Measurements from ENCODE around the gene SNAP47.

The SNAP47 gene

DNA sequence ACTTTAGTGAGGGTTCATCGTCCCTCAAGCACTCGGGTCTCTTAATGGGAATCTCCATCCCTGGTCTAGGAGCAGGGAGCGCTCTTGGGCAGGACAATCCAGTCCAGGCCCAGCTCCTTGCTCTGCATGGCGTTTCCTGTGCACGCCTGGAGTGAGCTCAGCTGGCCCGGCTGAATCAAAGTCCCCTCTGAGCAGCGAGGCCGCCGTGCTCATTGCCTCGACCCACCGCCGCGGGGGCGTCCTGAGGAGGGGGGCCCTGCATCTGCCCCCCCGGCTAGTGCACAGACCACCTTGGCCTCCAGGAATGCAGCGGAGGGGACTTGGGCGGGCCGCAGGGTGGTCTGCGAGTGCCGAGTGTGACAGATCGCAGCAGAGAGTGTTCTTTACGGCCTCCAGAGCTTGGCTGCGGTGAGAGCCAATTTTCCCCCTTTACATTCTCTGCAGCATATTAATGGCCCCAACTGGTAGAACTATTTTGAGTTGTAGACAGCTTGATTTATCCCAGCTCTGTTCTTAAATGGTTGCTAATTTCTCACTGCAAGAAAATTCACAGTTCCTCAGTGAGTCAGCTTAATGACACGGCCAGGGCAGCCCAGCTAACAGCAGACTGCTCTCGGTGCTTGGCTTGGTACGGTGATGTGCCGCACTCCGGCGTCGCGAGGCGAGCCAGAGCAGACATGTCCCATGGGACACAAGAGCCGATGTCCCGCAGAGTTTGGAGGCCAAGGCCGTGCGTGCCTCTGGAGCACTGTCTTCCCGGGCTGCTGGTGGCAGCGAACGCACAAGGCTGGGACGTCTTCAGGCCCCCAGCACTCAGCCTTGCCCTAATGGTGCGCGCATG is 39.8 kb downstream of the SNAP47 start:
- FAIRE-seq (no peak), DNase-seq (ENCODE audit: insufficient read length, low spot score) (no peak)
- TF ChIP-seq, protein P1, sequence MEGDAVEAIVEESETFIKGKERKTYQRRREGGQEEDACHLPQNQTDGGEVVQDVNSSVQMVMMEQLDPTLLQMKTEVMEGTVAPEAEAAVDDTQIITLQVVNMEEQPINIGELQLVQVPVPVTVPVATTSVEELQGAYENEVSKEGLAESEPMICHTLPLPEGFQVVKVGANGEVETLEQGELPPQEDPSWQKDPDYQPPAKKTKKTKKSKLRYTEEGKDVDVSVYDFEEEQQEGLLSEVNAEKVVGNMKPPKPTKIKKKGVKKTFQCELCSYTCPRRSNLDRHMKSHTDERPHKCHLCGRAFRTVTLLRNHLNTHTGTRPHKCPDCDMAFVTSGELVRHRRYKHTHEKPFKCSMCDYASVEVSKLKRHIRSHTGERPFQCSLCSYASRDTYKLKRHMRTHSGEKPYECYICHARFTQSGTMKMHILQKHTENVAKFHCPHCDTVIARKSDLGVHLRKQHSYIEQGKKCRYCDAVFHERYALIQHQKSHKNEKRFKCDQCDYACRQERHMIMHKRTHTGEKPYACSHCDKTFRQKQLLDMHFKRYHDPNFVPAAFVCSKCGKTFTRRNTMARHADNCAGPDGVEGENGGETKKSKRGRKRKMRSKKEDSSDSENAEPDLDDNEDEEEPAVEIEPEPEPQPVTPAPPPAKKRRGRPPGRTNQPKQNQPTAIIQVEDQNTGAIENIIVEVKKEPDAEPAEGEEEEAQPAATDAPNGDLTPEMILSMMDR (IDR thresholded peaks at IDR 0.05; ENCODE audit: insufficient read depth, missing control alignments), result no peak

DNA sequence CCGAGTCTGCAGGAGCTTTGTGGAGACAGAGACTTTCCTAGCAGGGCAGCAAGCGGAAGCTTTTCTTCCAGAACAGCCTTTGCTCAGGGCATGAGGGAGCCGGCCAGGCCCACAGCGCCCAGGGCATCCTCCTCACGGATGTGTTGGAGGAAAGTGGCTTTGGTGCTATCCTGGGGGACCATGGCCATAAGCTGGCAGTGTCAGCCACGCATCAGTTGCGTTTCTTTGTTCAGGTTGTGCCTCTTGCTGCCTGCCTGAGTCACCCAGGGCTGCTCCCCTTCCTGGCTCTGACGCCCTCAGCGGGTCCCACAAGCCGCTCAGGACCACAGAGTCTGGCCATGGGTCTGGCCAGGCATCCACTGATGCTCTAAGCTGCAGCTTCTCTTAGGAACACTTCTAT is 40.6 kb downstream of the SNAP47 start:
- DNase-seq (ENCODE audit: insufficient read length, low spot score) (no peak), FAIRE-seq (no peak)
- TF ChIP-seq, protein P1 (IDR thresholded peaks at IDR 0.05; ENCODE audit: insufficient read depth, missing control alignments), result no peak

DNA sequence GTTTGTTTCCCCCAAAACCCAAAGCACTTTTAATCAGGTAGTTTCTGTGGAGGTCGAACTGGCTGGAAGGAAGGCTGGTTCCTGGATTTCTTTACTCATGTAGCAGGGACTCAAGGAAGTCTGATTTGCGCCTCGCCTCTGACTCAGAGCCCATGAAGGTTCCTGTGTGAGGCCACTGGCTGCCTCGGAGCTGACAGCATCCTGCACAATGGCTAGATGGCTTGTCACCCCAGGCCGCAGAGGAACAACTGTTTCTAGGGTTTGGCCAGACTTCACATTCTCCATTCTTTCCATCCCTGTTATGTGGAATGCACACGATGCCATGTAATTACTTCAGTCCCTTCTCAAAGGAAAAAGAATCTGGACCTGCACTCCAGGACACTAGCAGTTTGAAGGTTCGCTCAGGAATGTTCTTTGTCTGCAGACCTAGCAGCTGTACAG is 41.1 kb downstream of the SNAP47 start:
- FAIRE-seq (no peak), DNase-seq (ENCODE audit: insufficient read length, low spot score) (no peak)
- TF ChIP-seq, protein P1 (IDR thresholded peaks at IDR 0.05; ENCODE audit: insufficient read depth, missing control alignments), result no peak

DNA sequence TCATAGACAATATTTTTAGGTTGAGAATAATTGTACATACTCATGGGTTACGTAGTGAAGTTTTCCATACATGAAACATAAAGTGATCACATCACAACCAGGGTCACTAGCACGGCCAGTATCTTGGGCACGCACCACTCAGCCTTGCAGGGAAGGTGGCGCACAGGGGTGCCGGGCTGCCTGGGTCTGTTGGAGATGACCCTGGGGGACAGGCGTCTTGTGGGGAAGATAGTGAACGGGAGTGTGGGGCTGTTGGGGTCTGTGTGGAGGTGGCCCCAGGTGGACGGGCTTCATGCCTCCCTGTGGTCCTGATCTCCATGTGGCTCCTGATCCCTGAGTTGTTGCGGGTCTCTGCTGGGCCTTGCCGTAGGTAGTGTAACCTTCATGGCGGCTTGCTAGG is 41.9 kb downstream of the SNAP47 start:
- TF ChIP-seq, protein P1 (IDR thresholded peaks at IDR 0.05; ENCODE audit: insufficient read depth, missing control alignments), result no peak
- no peak for FAIRE-seq
- DNase-seq (ENCODE audit: insufficient read length, low spot score), result no peak

DNA sequence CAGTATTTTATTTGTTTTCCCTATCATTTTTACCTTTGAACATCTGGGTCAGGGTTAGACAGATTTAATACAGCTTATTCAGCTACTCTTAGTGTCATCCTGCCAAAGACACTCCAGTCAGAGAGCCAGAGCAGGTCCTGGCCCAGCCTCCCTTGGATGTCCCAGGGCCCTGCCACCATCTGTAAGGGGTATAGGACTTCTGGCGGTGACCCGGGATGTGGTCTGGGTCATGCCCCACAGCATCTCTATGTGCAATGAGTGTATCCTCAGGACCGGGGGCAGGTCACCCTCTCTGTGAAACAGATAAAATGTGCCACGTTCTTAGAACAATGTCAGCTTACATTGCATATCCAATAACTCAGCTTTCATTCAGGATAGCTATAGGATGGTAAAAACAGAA is 42.4 kb downstream of the SNAP47 start:
- TF ChIP-seq, protein P1 (IDR thresholded peaks at IDR 0.05; ENCODE audit: insufficient read depth, missing control alignments), result no peak
- FAIRE-seq (no peak), DNase-seq (ENCODE audit: insufficient read length, low spot score) (no peak)

DNA sequence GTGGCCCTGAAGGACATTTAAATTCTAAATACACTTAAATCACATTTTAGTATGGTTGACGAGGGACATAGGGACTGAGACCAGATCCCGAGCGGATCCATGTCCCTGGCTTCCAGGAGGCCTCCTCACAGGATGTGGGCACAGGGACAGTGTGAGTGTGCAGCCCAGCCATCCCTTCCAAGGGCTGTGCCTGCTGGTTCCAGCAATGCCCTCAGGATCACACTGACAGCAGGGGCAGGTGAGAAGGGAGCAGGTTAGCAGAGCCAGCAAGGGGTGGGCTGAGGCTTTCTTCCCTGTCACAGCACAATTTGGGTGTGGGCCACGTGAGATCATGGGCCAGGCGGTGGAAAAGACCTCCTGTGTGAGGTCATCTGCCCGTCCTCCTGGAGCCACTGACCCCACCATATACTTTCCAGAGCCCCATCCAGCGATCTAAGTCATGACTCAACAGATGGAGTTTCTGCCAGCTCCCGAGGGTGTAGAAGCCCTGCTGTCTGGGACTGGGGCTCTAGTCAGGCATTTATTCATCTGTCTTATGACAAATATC is 43.2 kb downstream of the SNAP47 start:
- no peak for FAIRE-seq
- TF ChIP-seq, protein P1 (IDR thresholded peaks at IDR 0.05; ENCODE audit: insufficient read depth, missing control alignments), result no peak
- no peak for DNase-seq (ENCODE audit: insufficient read length, low spot score)

DNA sequence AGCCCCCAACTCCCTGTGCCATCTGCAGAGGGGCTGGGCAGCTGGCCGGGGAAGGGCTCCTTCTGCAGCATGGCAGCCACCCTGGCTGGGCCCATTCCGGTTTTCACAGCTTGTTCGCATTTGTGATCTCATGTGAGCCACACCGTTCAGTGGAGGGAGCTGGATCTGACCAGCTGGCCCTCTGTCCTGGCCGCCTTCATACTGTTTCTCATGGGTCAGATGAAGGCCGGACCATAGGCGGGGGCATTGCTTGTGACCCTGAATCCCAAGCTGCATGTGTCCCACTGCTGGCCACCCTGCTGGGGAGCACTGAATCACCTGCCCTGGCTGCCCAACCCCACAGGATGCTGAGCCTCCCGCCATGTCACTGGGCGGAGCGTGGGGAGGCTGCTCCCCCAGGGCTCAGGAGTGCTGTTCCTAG is 43.8 kb downstream of the SNAP47 start:
- FAIRE-seq (no peak), DNase-seq (ENCODE audit: insufficient read length, low spot score) (no peak)
- TF ChIP-seq, protein P1 (IDR thresholded peaks at IDR 0.05; ENCODE audit: insufficient read depth, missing control alignments), result no peak
